RWPE1 (cell line): ENCODE measurements around the gene GDPD5.

Experiments used
- CTCF ChIA-PET: fragments of 350-600 bp; sonication (Branson Sonifier 250); formaldehyde crosslinking; extraction: SDS; loops from one replicate; lab custom pipeline; 2021; lab: Yijun Ruan, JAX
- POLR2A ChIA-PET: fragments of 400-600 bp; formaldehyde crosslinking; extraction: SDS; loops from one replicate; lab custom pipeline; 2020; ENCODE audit warnings: antibody characterized with exemption; ENCODE audit not compliant: low non-redundant PET; lab: Yijun Ruan, JAX
- DNase-seq: peaks from one replicate; pipeline ENCODE4 v3.0.0; 2012; ENCODE audit warnings: low spot score
- H3K27ac ChIP-seq: fragments of 450-650 bp; 2 replicates; pipeline ENCODE4 v1.5.1; 2017
- TF ChIP-seq, protein P1 (sequence below): fragments of 450-650 bp; conservative IDR thresholded peaks from 2 replicates; pipeline ENCODE4 v1.5.1; 2017; ENCODE audit warnings: low read depth, mild to moderate bottlenecking

The GDPD5 gene

GRCh38 chr11:75500742-75501141 lies 25.0 kb downstream of the GDPD5 start:
- CTCF ChIA-PET, result no interaction called here
- no peak for DNase-seq
- H3K27ac ChIP-seq, result peak overlapping the region; percentile 80
- TF ChIP-seq, protein P1, sequence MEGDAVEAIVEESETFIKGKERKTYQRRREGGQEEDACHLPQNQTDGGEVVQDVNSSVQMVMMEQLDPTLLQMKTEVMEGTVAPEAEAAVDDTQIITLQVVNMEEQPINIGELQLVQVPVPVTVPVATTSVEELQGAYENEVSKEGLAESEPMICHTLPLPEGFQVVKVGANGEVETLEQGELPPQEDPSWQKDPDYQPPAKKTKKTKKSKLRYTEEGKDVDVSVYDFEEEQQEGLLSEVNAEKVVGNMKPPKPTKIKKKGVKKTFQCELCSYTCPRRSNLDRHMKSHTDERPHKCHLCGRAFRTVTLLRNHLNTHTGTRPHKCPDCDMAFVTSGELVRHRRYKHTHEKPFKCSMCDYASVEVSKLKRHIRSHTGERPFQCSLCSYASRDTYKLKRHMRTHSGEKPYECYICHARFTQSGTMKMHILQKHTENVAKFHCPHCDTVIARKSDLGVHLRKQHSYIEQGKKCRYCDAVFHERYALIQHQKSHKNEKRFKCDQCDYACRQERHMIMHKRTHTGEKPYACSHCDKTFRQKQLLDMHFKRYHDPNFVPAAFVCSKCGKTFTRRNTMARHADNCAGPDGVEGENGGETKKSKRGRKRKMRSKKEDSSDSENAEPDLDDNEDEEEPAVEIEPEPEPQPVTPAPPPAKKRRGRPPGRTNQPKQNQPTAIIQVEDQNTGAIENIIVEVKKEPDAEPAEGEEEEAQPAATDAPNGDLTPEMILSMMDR, result no peak
- POLR2A ChIA-PET, result no interaction called here

DNA sequence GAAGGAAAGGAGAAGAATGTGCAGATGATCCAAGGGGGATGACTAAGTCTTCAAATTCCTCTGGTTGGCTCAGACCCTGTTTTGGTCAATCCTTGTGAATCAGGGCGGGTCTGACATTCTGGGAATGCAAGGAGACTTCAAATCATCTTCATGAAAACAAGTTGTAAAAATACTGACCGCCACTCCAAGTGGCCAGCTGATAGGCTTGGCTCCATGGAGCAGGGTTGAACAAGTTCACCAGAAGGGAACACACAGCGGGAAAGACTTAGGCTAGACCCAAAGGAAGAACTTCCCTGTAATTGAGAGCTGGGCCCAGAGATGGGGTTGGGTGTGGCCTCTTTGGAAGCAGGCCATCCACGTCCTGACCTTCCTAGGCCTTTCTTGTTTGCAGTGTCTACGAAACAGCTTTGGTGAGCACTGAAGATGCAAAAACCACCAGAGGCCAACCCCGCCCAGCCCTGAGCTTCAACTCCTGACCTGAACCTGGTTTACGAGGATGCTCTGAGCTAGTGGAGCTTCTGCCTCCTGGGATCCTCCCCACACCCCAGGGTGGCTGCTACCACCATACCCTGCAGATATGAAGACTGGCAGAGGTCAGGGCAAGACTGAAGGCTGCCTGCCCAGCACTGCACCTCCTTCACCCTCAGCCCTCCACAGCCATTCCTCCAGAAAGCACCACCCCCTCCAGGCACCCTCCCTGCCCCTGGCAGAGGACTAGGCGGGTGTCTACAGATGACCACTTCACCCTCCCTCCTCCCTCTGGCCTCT lies 26.1 kb downstream of the GDPD5 start:
- POLR2A ChIA-PET, result no interaction called here
- H3K27ac ChIP-seq, result peak overlapping the region; percentile 80
- TF ChIP-seq, protein P1, result no peak
- DNase-seq, result peak; percentile 89
- CTCF ChIA-PET, result interaction anchor here (0.6 to 0.7 kb wide), 2 partner anchors 15 to 1582 kb away, joined by 3 read pairs; no protein-coding TSS in a partner anchor

DNA sequence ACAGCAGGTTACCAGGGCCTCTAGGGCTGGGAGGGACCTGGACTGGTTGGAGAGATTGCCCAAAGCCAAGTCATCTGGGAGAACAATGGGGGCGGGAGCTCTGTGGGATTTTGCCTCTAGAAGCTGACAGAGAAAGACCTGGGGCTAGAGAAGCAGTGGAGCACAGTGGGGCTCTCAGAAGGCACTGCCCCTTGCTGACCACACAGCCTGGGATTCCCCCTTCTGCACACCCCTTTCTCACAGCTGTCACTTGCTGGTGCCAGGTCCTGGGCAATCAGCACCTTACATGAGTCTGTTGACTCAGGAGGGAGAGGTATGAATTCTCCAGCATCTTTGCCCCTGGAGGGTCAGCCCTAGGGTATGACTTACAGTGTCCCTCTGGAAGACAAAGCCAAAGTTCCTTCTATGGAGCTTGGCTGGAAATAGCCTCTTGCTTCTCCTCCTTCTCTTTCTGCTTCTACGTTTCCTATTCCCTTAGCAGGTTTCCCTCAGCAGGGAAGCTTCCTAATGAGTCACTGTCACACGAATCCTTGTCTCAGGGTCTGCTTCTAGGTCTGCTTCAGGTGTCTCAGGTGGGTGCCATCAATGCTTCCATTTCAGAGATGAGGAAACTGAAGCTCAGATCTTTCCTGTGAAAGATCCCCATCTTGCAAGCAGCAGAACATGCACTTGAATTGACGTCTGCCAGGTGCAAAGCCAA lies 27.0 kb downstream of the GDPD5 start:
- ChIA-PET POLR2A (no interaction called here), CTCF (interaction anchor here (0.7 kb wide), 1 partner anchor 16 kb away, joined by 3 read pairs; no protein-coding TSS in a partner anchor)
- TF ChIP-seq, protein P1, result no peak

DNA sequence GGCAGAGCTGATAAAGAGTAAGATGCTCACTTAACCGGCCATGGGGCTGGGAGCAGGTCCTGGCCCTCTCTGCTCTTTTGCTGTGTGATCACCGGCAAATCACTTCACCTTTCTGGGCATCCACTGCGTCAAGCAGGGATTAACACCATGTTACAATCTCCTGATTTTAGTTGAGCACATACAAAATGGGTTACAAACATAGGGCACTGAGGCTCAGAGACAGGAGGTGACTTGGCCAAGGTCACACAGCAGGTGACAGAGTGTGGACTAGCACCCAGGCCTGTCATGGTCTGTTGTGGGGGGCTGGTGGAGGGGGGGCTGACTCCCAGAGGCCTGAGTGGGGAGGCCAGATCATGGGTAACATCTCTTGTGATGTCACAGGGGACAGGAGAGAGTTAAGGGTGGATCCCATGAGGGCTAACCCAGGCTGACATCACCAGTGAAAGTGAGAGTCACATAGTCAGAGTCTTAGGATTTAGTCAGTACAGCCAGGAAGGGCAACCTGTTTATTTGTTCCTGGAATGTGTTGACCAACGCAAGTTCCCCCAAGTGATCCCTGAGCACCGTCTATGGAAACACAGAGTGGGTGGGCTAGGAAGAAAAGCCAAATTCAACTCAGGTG lies 27.8 kb downstream of the GDPD5 start:
- POLR2A ChIA-PET, result no interaction called here
- TF ChIP-seq, protein P1, result no peak
- CTCF ChIA-PET, result no interaction called here
- no peak for DNase-seq
- H3K27ac ChIP-seq, result no peak overlapping the region

More for the DNA sequence above, 27.0 kb downstream of the GDPD5 start:
- peak overlapping the region; percentile 80; the same call in 1 of the 2 replicates for H3K27ac ChIP-seq
- no peak for DNase-seq

GRCh38 chr11:75496305-75496752 lies 29.4 kb downstream of the GDPD5 start:
- ChIA-PET POLR2A (no interaction called here), CTCF (interaction anchor here (0.6 kb wide), 1 partner anchor 983 kb away, joined by 3 read pairs; no protein-coding TSS in a partner anchor)
- H3K27ac ChIP-seq, result 0 out of 2 replicates have a peak overlapping the region, but pooled peaks have one; percentile 11
- TF ChIP-seq, protein P1, result no peak
- DNase-seq, result no peak

DNA sequence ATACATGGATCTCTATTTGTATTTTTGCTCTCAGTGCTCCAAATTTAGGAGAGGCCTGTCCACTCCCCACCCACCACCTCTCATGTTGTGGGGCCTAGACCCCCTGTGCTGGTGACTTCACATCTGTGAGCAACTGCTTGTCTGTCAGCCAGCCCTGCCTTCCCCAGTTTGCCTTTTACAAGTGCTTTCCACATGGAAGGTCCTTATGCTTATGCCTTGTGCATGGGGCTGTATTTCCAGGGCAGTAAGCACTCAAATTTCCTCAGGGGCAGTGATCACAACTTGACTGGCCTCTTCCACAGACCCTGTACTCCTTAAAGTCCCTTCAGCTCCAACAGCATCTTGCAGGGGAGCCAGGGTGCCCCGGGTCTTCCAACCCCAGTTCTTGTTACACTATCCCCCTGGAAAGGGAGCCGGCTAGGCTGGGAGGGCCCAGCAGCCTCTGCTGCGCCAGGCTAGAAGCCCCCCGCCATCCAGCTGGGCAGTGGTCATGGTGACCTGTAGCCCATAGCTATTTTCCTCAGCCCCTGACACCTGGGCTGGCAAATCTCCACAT lies 29.9 kb downstream of the GDPD5 start:
- DNase-seq, result no peak
- ChIA-PET CTCF (interaction anchor here (0.6 kb wide), 2 partner anchors 82 to 983 kb away, joined by 3 read pairs; no protein-coding TSS in a partner anchor), POLR2A (no interaction called here)
- H3K27ac ChIP-seq, result peak overlapping the region; percentile 11; the same call in 1 of the 2 replicates
- TF ChIP-seq, protein P1, result no peak
